WTC11 (cell line): ENCODE results near the gene SPRR1A. TPM values are rescaled to one million over a fixed set of nuclear protein-coding genes. Genes with fewer than 3 reads are reported as not detected.

Experiments used
- ATAC-seq: fragments of 200-7000 bp; cut with Tn5 transposase; 2 replicates; pipeline ENCODE4 v1.10.0; 2021; ENCODE audit warnings: mild to moderate bottlenecking, moderate library complexity
- Bru-seq: library from RNA; stranded (reverse); fragments of 400-500 nt; gene quantifications from one replicate; lab custom pipeline; 2021; lab: Mats Ljungman, UMichigan
- CTCF ChIA-PET: fragments of 300-600 bp; sonication (Branson Sonifier 250); formaldehyde crosslinking; loops from one replicate; lab custom pipeline; 2021; ENCODE audit warnings: antibody characterized with exemption; lab: Charles Lee
- POLR2A ChIA-PET: fragments of 350-600 bp; sonication (Branson Sonifier 250); formaldehyde crosslinking; loops from one replicate; lab custom pipeline; 2021; ENCODE audit warnings: antibody characterized with exemption; lab: Charles Lee
- DNase-seq: peaks from one replicate; pipeline ENCODE4 v3.0.0; 2021; ENCODE audit warnings: low spot score
- H3K27ac Mint-ChIP-seq: 2 replicates; pipeline ENCODE4 v1.8.0; 2021; ENCODE audit warnings: mixed read lengths
- H3K27me3 Mint-ChIP-seq: 2 replicates; pipeline ENCODE4 v1.8.0; 2021; ENCODE audit warnings: low read depth, mild to moderate bottlenecking, moderate library complexity, mixed read lengths
- H3K36me3 Mint-ChIP-seq: 2 replicates; pipeline ENCODE4 v1.8.0; 2021; ENCODE audit warnings: mixed read lengths
- H3K4me1 Mint-ChIP-seq: 2 replicates; pipeline ENCODE4 v1.8.0; 2022; ENCODE audit warnings: mixed read lengths
- H3K4me3 Mint-ChIP-seq: 2 replicates; pipeline ENCODE4 v1.8.0; 2021; ENCODE audit warnings: mild to moderate bottlenecking, moderate library complexity, mixed read lengths
- H3K9me3 Mint-ChIP-seq: 2 replicates; pipeline ENCODE4 v1.8.0; 2021; ENCODE audit warnings: mixed read lengths
- IRF2 ChIP-seq: sonication (generic); formaldehyde crosslinking; IDR thresholded peaks from 2 replicates; pipeline ENCODE4 v1.8.0; 2022; ENCODE audit warnings: low read depth, missing genetic modification reagents, borderline replicate concordance
- JUN ChIP-seq: sonication (generic); formaldehyde crosslinking; IDR thresholded peaks from 2 replicates; pipeline ENCODE4 v1.8.0; 2023; ENCODE audit warnings: mild to moderate bottlenecking, missing genetic modification reagents
- MYBL2 ChIP-seq: sonication (generic); formaldehyde crosslinking; IDR thresholded peaks from 2 replicates; pipeline ENCODE4 v1.8.1; 2023; ENCODE audit warnings: mild to moderate bottlenecking, moderate library complexity, missing genetic modification reagents
- SOX15 ChIP-seq: fragments of 250-450 bp; sonication (Bioruptor Pico); IDR thresholded peaks from 2 replicates; pipeline ENCODE4 v1.9.0; 2021; ENCODE audit warnings: mild to moderate bottlenecking
- ZBTB21 ChIP-seq: sonication (generic); formaldehyde crosslinking; IDR thresholded peaks from 2 replicates; pipeline ENCODE4 v1.8.1; 2023; ENCODE audit warnings: mild to moderate bottlenecking, missing genetic modification reagents, borderline replicate concordance
- ZNF232 ChIP-seq: sonication (generic); formaldehyde crosslinking; IDR thresholded peaks from 2 replicates; pipeline ENCODE4 v1.8.0; 2022; ENCODE audit warnings: mild to moderate bottlenecking, missing genetic modification reagents
- ZNF416 ChIP-seq: fragments of 250-450 bp; sonication (Bioruptor Pico); IDR thresholded peaks from 2 replicates; pipeline ENCODE4 v1.9.0; 2021; ENCODE audit warnings: mild to moderate bottlenecking, inconsistent platforms
- long read RNA-seq, 3 experiments: library from RNA in 1 of 3; library from capped mRNA in 1 of 3; library from polyadenylated mRNA in 1 of 3; unstranded in 2 of 3; stranded (forward) in 1 of 3; transcript quantifications; one replicate each; pipeline ENCODE4 v2.0.0, GENCODE V29; 2021
- total RNA-seq: library from RNA; stranded (reverse); gene quantifications from 3 replicates; pipeline ENCODE4 v1.2.3, GENCODE V29; 2021
- TF ChIP-seq, protein P1 (sequence below): sonication (generic); formaldehyde crosslinking; IDR thresholded peaks from 2 replicates; pipeline ENCODE4 v1.8.1; 2023; ENCODE audit warnings: mild to moderate bottlenecking, moderate library complexity, missing genetic modification reagents
- TF ChIP-seq, protein P2 (sequence below): sonication (generic); formaldehyde crosslinking; IDR thresholded peaks from 2 replicates; pipeline ENCODE4 v1.8.1; 2022; ENCODE audit warnings: missing genetic modification reagents, borderline replicate concordance
- TF ChIP-seq, protein P3 (sequence below): sonication (generic); formaldehyde crosslinking; IDR thresholded peaks from 2 replicates; pipeline ENCODE4 v1.8.0; 2023; ENCODE audit warnings: missing genetic modification reagents
- TF ChIP-seq, protein P4 (sequence below): fragments of 250-450 bp; sonication (Bioruptor Pico); IDR thresholded peaks from 2 replicates; pipeline ENCODE4 v2.1.2; 2022; ENCODE audit warnings: mild to moderate bottlenecking, moderate library complexity
- TF ChIP-seq, protein P5 (sequence below): fragments of 200-600 bp; IDR thresholded peaks from 2 replicates; pipeline ENCODE4 v1.8.0; 2022; ENCODE audit warnings: antibody characterized with exemption
- TF ChIP-seq, protein P6 (sequence below): fragments of 250-450 bp; sonication (Bioruptor Pico); conservative IDR thresholded peaks from 2 replicates; pipeline ENCODE4 v1.9.0; 2021; ENCODE audit warnings: mild to moderate bottlenecking
- TF ChIP-seq, protein P7 (sequence below): sonication (generic); formaldehyde crosslinking; IDR thresholded peaks from 2 replicates; pipeline ENCODE4 v1.8.1; 2023; ENCODE audit warnings: mild to moderate bottlenecking, missing genetic modification reagents
- TF ChIP-seq, protein P8 (sequence below): sonication (generic); formaldehyde crosslinking; IDR thresholded peaks from 2 replicates; pipeline ENCODE4 v1.8.1; 2023; ENCODE audit warnings: mild to moderate bottlenecking, missing genetic modification reagents, borderline replicate concordance
- TF ChIP-seq, protein P9 (sequence below): sonication (generic); formaldehyde crosslinking; IDR thresholded peaks from 2 replicates; pipeline ENCODE4 v1.8.1; 2023; ENCODE audit warnings: mild to moderate bottlenecking, missing genetic modification reagents, moderate library complexity

The SPRR1A gene, protein sequence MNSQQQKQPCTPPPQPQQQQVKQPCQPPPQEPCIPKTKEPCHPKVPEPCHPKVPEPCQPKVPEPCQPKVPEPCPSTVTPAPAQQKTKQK
- total RNA-seq: not detected in 3 replicates
- not detected for Bru-seq, nascent RNA
- long read RNA-seq, experiment 1: 0 reads
- long read RNA-seq, experiment 2: 0 reads
- long read RNA-seq, experiment 3: 0 reads

DNA sequence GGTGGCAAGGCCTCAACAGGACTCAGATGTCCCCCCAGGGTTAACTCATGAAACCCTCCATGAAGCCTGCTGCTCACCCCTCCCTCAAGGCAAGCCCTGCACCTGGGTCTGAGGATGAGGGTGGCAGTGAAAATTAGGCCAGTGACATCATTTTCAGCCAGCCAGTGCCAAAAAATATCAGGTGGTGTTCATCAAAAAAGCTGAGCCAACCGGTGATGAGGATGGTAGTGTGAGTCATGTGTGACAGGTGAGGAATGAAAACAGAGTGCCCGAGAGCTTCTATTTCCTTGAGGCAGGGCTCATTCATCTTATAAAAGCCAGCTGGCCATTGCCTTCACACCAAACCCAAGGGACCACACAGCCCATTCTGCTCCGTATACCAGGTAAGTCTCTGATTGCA lies at the start of gene SPRR1A:
Gene SPRR1A, plus strand, starts transcription at position 339 of the 400 bp plus-strand sequence. CDS start 1,150 bp downstream, outside the sequence.
- ATAC-seq (no peak), DNase-seq (no peak)
- Mint-ChIP-seq H3K4me3 (no peak within 1 kb of the TSS), H3K27me3 (peaks cover 21% of the 10 kb centered on the region), H3K27ac (no peak within 1 kb of the TSS), H3K4me1 (0 out of 2 replicates have a peak, but pooled peaks cover 7% of the 10 kb centered on the region), H3K9me3 (no peaks in the 10 kb centered on the region), H3K36me3 (no peaks in the 10 kb centered on the region)
- TF ChIP-seq ZNF232 (CRISPR knock-in tag) (no peak), JUN (CRISPR knock-in tag) (no peak), MYBL2 (CRISPR knock-in tag) (no peak), ZNF416 (CRISPR knock-in tag) (no peak), SOX15 (CRISPR knock-in tag) (no peak)
- TF ChIP-seq, protein P1, sequence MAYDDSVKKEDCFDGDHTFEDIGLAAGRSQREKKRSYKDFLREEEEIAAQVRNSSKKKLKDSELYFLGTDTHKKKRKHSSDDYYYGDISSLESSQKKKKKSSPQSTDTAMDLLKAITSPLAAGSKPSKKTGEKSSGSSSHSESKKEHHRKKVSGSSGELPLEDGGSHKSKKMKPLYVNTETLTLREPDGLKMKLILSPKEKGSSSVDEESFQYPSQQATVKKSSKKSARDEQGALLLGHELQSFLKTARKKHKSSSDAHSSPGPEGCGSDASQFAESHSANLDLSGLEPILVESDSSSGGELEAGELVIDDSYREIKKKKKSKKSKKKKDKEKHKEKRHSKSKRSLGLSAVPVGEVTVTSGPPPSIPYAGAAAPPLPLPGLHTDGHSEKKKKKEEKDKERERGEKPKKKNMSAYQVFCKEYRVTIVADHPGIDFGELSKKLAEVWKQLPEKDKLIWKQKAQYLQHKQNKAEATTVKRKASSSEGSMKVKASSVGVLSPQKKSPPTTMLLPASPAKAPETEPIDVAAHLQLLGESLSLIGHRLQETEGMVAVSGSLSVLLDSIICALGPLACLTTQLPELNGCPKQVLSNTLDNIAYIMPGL (CRISPR knock-in tag): no peak
- TF ChIP-seq, protein P2, sequence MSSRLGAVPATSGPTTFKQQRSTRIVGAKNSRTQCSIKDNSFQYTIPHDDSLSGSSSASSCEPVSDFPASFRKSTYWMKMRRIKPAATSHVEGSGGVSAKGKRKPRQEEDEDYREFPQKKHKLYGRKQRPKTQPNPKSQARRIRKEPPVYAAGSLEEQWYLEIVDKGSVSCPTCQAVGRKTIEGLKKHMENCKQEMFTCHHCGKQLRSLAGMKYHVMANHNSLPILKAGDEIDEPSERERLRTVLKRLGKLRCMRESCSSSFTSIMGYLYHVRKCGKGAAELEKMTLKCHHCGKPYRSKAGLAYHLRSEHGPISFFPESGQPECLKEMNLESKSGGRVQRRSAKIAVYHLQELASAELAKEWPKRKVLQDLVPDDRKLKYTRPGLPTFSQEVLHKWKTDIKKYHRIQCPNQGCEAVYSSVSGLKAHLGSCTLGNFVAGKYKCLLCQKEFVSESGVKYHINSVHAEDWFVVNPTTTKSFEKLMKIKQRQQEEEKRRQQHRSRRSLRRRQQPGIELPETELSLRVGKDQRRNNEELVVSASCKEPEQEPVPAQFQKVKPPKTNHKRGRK (CRISPR knock-in tag): no peak
- TF ChIP-seq, protein P3, sequence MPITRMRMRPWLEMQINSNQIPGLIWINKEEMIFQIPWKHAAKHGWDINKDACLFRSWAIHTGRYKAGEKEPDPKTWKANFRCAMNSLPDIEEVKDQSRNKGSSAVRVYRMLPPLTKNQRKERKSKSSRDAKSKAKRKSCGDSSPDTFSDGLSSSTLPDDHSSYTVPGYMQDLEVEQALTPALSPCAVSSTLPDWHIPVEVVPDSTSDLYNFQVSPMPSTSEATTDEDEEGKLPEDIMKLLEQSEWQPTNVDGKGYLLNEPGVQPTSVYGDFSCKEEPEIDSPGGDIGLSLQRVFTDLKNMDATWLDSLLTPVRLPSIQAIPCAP (CRISPR knock-in tag): no peak
- TF ChIP-seq, protein P4, sequence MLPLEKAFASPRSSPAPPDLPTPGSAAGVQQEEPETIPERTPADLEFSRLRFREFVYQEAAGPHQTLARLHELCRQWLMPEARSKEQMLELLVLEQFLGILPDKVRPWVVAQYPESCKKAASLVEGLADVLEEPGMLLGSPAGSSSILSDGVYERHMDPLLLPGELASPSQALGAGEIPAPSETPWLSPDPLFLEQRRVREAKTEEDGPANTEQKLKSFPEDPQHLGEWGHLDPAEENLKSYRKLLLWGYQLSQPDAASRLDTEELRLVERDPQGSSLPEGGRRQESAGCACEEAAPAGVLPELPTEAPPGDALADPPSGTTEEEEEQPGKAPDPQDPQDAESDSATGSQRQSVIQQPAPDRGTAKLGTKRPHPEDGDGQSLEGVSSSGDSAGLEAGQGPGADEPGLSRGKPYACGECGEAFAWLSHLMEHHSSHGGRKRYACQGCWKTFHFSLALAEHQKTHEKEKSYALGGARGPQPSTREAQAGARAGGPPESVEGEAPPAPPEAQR: no peak
- ChIA-PET POLR2A (no interaction called here), CTCF (interaction anchor here (1.3 kb wide), 1 partner anchor 209 kb away, joined by 4 read pairs; no protein-coding TSS in a partner anchor)

DNA sequence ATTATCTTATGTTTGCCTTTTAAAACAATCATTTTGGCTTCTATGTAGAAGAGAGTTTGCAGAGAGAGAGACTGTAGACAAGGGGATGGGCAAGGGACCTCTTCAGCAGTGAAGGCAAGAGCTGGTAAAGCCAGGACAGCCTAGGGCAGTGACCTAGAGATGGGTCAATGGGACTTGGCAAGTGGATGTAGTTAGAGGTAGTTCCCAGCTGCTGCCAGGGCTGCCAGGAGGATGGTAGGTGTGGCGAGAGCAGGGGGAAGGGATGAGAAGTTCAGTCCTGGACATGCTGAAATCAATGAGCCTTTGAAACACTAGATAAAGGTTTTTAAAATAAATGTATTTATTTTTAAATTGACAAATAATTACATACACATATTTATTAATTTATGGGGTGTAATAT lies 43.3 kb upstream of the SPRR1A start:
- Mint-ChIP-seq H3K27me3 (peaks cover 6% of the 10 kb centered on the region; the same call in 1 of the 2 replicates), H3K27ac (no peak overlapping the region), H3K36me3 (no peaks in the 10 kb centered on the region; the same call in 1 of the 2 replicates), H3K9me3 (peaks cover 13% of the 10 kb centered on the region), H3K4me3 (no peak overlapping the region), H3K4me1 (no peaks in the 10 kb centered on the region)
- CTCF ChIA-PET: interaction anchor here (1.0 kb wide), 1 partner anchor 14 kb away, joined by 4 read pairs; no protein-coding TSS in a partner anchor
- POLR2A ChIA-PET: no interaction called here
- DNase-seq (no peak), ATAC-seq (no peak)
- TF ChIP-seq, protein P5, sequence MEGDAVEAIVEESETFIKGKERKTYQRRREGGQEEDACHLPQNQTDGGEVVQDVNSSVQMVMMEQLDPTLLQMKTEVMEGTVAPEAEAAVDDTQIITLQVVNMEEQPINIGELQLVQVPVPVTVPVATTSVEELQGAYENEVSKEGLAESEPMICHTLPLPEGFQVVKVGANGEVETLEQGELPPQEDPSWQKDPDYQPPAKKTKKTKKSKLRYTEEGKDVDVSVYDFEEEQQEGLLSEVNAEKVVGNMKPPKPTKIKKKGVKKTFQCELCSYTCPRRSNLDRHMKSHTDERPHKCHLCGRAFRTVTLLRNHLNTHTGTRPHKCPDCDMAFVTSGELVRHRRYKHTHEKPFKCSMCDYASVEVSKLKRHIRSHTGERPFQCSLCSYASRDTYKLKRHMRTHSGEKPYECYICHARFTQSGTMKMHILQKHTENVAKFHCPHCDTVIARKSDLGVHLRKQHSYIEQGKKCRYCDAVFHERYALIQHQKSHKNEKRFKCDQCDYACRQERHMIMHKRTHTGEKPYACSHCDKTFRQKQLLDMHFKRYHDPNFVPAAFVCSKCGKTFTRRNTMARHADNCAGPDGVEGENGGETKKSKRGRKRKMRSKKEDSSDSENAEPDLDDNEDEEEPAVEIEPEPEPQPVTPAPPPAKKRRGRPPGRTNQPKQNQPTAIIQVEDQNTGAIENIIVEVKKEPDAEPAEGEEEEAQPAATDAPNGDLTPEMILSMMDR: no peak
- TF ChIP-seq IRF2 (CRISPR knock-in tag): no peak
- TF ChIP-seq, protein P6, sequence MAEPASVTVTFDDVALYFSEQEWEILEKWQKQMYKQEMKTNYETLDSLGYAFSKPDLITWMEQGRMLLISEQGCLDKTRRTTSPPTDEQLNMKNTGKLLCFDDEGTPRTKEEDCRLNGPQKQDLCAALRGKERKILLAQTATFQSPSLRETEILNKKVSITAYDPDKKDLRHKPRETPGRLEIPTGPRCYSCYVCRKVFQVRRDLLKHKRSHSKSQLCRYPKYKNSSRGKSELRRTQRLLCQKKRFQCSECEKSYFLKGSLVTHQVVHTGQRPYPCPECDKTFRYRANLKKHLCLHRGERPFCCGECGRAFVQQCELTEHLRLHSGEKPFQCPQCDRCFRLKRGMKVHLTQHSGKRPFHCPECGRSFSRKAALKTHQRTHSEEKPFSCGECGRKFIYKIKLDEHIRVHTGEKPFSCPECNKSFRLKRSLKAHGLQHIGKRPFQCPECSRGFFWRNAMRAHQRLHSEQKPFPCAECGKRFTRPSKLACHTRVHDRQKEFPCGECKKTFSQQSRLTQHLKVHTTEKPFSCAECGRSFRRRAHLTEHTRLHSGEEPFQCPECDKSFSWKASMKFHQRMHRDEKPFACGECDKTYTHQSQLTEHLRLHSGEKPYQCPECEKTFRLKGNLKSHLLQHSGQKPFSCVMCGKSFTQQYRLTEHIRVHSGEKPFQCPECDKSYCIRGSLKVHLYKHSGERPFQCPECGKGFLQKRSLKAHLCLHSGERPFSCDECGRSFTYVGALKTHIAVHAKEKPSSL (CRISPR knock-in tag): no peak
- TF ChIP-seq, protein P7, sequence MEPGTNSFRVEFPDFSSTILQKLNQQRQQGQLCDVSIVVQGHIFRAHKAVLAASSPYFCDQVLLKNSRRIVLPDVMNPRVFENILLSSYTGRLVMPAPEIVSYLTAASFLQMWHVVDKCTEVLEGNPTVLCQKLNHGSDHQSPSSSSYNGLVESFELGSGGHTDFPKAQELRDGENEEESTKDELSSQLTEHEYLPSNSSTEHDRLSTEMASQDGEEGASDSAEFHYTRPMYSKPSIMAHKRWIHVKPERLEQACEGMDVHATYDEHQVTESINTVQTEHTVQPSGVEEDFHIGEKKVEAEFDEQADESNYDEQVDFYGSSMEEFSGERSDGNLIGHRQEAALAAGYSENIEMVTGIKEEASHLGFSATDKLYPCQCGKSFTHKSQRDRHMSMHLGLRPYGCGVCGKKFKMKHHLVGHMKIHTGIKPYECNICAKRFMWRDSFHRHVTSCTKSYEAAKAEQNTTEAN (CRISPR knock-in tag): no peak
- TF ChIP-seq, protein P8, sequence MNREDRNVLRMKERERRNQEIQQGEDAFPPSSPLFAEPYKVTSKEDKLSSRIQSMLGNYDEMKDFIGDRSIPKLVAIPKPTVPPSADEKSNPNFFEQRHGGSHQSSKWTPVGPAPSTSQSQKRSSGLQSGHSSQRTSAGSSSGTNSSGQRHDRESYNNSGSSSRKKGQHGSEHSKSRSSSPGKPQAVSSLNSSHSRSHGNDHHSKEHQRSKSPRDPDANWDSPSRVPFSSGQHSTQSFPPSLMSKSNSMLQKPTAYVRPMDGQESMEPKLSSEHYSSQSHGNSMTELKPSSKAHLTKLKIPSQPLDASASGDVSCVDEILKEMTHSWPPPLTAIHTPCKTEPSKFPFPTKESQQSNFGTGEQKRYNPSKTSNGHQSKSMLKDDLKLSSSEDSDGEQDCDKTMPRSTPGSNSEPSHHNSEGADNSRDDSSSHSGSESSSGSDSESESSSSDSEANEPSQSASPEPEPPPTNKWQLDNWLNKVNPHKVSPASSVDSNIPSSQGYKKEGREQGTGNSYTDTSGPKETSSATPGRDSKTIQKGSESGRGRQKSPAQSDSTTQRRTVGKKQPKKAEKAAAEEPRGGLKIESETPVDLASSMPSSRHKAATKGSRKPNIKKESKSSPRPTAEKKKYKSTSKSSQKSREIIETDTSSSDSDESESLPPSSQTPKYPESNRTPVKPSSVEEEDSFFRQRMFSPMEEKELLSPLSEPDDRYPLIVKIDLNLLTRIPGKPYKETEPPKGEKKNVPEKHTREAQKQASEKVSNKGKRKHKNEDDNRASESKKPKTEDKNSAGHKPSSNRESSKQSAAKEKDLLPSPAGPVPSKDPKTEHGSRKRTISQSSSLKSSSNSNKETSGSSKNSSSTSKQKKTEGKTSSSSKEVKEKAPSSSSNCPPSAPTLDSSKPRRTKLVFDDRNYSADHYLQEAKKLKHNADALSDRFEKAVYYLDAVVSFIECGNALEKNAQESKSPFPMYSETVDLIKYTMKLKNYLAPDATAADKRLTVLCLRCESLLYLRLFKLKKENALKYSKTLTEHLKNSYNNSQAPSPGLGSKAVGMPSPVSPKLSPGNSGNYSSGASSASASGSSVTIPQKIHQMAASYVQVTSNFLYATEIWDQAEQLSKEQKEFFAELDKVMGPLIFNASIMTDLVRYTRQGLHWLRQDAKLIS: no peak
- TF ChIP-seq, protein P9, sequence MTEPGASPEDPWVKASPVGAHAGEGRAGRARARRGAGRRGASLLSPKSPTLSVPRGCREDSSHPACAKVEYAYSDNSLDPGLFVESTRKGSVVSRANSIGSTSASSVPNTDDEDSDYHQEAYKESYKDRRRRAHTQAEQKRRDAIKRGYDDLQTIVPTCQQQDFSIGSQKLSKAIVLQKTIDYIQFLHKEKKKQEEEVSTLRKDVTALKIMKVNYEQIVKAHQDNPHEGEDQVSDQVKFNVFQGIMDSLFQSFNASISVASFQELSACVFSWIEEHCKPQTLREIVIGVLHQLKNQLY (CRISPR knock-in tag): no peak
- no peak for TF ChIP-seq ZBTB21
